Measurements from ENCODE around the gene CLEC16A.

CLEC16A gene

DNA sequence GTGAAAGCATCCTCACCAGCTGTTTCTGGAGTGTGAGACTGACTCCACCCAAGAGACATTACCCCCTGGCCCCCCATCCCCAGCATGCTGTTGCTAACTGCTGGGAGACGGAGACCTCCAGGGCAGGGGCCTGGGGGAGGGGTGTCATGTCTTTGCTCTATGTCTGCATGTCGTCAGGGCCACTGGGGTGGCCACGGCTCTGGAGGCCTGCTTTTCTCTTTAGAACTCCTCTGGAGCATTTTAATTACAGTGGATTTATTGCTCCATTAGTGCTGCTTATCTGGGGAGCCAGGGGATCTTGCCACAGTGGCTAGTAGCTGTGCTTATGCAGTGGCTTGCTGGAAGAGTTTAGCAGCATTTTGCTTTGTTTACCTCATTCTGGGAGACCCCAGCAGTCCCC, 32.3 kb downstream of the CLEC16A start:
- TF ChIP-seq, protein P1, sequence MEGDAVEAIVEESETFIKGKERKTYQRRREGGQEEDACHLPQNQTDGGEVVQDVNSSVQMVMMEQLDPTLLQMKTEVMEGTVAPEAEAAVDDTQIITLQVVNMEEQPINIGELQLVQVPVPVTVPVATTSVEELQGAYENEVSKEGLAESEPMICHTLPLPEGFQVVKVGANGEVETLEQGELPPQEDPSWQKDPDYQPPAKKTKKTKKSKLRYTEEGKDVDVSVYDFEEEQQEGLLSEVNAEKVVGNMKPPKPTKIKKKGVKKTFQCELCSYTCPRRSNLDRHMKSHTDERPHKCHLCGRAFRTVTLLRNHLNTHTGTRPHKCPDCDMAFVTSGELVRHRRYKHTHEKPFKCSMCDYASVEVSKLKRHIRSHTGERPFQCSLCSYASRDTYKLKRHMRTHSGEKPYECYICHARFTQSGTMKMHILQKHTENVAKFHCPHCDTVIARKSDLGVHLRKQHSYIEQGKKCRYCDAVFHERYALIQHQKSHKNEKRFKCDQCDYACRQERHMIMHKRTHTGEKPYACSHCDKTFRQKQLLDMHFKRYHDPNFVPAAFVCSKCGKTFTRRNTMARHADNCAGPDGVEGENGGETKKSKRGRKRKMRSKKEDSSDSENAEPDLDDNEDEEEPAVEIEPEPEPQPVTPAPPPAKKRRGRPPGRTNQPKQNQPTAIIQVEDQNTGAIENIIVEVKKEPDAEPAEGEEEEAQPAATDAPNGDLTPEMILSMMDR (conservative IDR thresholded peaks at IDR 0.05): no peak
- H3K27ac ChIP-seq: no peak overlapping the region

DNA sequence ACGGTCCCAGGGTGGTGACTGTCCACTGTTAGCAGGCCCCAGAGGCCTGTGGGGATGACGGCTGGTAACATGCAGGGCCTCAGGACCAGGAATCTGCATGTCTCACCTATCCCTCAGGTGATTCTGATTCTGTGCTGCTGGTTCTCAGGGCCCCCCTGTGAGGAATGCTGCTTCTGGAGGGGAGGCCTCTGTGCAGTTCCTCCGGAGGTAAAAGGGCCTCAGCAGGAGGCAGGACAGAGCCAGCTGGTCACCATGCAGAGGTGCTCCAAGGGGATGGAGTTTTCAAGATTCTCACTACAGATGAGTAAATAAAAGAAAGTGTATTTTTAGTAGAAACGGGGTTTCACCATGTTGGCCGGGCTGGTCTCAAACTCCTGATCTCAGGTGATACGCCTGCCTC, 33.8 kb downstream of the CLEC16A start:
- no peak overlapping the region for H3K27ac ChIP-seq
- TF ChIP-seq, protein P1 (conservative IDR thresholded peaks at IDR 0.05): no peak

DNA sequence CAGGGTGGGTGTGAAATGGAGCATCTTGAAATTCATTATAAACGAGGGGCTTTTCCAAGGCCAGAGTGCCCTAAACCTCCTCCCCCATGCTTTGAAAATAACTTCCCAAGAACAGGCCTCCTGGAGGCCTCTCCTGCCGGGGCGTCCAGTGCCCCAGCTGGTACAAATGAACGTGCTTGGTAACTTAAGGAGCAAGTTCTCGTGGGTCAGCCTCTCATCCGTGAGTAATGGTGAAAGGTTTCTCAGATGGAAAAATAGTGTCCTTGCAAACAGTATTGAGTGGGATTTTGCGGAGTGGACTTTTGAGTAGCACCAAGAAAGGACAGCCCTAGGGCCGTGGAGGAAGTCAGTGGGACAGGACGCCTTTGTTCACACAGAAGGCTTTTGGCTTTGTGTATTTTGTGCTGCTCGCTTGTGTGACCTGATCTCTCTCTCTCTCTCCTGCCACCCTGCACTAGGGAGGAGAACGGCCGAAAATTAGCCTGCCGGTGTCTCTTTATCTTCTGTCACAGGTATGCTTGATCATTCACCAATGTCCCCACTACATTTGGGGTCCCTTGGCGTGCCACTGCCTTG, 34.6 kb downstream of the CLEC16A start:
- H3K27ac ChIP-seq: peak overlapping the region; percentile 32; the same call in 1 of the 2 replicates
- TF ChIP-seq, protein P1 (conservative IDR thresholded peaks at IDR 0.05): no peak

DNA sequence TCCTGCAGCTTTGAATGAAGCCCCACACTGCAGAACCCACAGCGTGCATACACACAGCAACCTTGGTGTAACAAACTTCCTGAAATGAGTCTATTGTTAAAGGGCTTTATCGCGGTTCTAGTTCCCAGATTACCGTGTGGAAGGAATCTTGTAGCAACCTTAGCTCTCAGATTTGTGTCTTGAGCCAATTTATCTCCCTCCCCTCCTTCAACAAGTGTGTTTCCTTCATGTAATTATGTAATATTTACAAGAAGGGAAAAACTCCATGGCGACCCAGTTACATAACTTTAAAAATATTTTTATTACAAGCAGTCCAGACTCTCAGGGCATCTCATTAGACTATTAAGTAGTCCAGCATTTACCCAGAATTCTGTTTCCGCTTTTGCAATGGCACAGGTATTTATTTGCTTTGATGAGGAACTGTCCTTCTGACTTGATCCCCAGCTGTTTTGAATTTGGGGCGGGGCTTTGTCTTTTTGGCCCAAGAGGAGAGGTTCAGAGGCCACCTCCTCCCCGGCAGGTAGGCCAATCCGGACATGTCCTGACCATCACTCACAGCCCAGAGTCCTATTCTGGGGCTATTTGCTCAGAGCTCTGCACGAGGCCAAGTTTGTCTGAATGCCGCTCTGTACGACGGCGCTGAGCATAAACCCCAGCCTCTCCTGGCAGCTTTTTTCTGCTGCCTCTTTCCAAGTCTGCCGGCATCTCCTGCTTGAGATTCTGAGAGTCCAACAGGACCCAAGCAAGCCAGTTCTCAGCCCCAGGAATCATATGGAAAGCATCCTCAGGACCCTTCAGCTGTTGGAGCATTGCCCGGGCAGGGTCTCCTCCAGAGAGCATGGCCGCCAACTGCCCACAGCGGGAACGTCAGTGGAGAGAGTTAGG, 35.6 kb downstream of the CLEC16A start:
- TF ChIP-seq, protein P1 (conservative IDR thresholded peaks at IDR 0.05): no peak
- peak overlapping the region; percentile 32; the same call in 1 of the 2 replicates for H3K27ac ChIP-seq

DNA sequence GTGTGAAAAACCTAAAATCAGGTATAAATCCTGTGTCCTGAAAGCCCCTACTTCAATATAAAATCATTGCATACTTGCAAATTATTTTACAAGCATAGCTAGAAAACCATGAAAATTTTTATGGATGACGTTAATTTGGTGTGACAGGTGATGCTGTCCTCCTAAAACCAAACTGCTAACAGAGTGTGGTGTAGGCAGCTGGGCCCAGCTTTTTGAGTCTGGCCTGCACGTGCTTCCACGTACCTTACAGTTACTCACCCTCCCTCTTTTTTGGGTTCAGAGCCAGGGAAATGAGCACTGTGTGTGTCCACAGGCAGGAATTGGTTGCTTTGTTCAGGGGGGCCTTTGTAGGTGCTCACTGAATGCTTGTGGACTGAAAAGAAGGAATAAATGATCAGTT, 36.4 kb downstream of the CLEC16A start:
- TF ChIP-seq, protein P1 (conservative IDR thresholded peaks at IDR 0.05): no peak
- H3K27ac ChIP-seq: peak overlapping the region; percentile 32; the same call in 1 of the 2 replicates

DNA sequence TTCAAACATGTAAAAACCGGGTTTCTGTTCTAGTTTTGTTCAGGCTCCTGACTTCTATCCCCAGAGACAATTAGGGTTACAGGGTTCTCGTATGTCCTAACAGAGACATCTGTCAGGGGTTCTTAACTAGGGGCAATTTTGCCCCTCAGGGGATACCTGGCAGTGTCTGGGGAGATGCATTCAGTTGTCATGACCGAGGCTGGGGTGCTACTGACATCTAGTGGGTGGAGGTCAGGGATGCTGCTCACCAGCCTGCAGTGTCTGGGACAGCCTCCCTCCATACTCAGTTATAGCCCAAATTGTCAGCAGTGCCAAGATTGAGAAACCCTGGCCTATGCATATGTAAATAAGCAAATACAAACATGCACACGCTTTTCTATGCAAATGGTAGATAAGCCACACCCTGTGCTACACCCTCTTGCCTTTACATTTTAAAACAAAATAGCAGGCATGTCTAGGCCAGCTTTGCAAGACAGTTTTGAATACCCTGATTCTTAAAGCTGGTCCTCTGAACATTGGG, 37.4 kb downstream of the CLEC16A start:
- no peak overlapping the region for H3K27ac ChIP-seq
- TF ChIP-seq, protein P1 (conservative IDR thresholded peaks at IDR 0.05): peak; percentile 39

DNA sequence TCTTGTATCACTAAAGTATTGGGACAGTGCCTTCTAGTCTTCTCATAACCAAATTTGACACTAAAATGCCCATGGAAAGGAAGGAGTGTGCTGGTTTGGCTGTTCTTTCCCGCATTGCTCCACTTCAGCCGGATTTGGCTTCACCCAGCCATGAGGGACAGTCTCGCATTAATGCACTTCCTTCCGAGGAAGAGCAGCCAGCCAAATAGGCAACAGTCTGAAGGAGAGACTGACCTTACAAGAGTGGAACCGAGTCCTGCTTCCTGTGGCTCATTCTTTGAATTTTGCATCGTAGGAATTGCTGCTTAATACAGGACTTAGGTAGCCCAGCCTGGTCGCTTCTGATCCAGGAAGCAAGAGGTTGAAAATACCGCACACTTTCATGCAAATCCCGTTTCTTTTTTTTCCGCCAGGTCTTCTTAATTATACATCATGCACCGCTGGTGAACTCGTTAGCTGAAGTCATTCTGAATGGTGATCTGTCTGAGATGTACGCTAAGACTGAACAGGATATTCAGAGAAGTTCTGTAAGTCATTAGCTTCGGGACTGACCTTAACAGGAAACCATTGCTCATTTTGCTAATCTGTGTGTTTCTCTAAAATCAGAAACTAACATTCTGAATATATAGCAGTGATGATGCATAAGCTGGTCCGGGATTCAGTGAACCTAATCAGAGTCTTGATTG, 38.2 kb downstream of the CLEC16A start:
- H3K27ac ChIP-seq: no peak overlapping the region
- TF ChIP-seq, protein P1 (conservative IDR thresholded peaks at IDR 0.05): no peak
